ENCODE results near the gene MLH3. TPM values are rescaled to one million over a fixed set of nuclear protein-coding genes. Genes with fewer than 3 reads are reported as not detected.

MLH3 gene
- total and polyA plus RNA-seq, 2 experiments from 2014 or later = 10.7 to 14.7 TPM

DNA sequence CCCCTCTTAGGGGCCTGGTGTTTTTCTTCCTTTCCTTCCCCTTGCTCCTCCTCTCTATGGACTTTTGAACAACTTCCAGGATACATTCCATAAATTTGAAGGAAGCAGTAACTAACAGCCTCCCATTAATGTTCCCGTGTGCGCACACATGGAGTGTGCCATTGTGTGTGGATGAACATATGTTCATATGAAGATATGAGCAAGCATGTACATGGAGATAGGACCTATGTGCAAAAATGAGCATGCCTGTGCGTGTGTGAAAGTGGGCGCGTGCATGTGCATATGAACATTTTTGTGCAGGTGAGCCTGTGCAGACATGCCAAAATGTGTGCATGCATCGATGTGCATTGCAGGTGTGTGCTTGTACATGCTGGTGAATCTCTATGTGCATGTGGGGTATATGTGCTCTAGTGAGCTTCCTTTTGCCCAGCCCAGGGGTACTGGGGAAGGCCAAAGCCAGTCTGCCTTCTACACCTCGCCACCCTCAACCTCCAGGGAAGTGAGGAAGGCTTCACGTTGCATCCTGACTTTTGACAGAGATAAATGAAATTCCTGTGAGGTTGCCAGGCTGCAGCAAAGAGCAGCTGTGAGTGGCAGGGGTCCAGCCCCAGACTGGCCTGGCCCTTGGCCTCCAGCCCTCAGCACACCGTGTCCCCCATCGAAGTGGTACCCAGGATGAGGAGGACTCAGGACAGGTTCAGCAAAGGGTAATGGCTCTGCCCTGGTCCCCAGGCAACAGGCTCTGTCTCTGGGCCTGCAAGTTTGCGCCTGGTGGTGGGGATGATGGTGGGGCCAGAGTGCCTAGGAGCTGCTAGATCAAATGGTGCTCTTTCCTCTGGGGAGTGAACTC lies 74.8 kb downstream of the MLH3 start:
- H3K27me3 ChIP-seq (ENCODE audit: insufficient read depth) = no peaks in the 10 kb centered on the region

DNA sequence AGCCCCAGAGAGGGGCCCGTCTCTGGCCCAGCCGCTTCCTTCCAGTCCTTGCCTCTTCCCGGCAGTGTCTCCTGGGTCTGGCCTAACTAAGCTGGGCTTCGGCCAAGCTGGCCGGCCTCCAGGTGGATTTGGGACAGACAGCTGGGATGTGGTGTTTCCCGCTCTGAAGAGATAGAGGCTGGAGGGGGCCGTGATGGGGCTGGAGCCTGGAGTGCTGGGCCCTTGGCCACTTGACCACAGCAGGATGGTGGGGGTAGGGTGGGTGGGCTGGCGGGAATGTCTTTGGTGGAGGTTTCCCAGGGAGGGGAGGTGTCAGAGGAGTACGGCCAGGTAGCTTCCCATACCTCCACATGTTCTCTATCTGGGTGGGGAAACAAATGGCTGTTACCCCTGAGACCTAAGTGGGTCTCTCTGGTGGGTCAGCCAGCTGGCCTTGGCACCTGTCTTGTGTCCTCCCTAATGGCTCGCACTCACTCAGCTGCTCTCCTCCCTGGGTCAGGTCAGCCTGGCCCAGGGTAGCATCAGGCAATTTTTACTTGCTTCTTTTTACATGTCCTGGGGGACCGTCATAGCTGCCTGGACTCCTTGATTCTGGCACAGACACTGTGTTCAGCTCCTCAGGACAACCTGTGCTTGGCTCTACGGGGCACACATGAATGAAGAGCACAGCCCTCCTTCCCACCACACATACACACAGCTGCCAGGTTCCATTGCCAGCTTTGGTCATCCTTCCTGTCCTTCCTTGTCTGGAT lies 76.0 kb downstream of the MLH3 start:
- Histone ChIP-seq H3K27ac (ENCODE audit: low read depth) (no peak overlapping the region), H2AFZ (peak overlapping the region; percentile 48; the same call in 1 of the 2 replicates), H4K20me1 (replicated peaks; ENCODE audit: insufficient read depth) (no peaks in the 10 kb centered on the region), H3K4me3 (no peak overlapping the region), H3F3A (replicated peaks; ENCODE audit: low read depth) (0 out of 2 replicates have a peak, but pooled peaks cover 4% of the 10 kb centered on the region), H3K27me3 (ENCODE audit: insufficient read depth) (no peaks in the 10 kb centered on the region), H3K4me1 (ENCODE audit: insufficient read depth) (peaks cover 30% of the 10 kb centered on the region), H3K4me2 (no peak overlapping the region), H3K36me3 (ENCODE audit: insufficient read depth) (no peaks in the 10 kb centered on the region), H3K79me2 (replicated peaks; ENCODE audit: insufficient read depth) (no peaks in the 10 kb centered on the region), H3K9me2 (ENCODE audit: insufficient read depth) (no peaks in the 10 kb centered on the region)
- Mint-ChIP-seq H3K27ac (no peak overlapping the region), H3K4me3 (no peak overlapping the region; the same call in 2 of the 3 replicates), H3K36me3 (ENCODE audit: low read depth) (no peaks in the 10 kb centered on the region), H3K4me1 (peaks cover 35% of the 10 kb centered on the region), H3K9me3 (no peaks in the 10 kb centered on the region), H3K27me3 (ENCODE audit: insufficient read depth, low read depth, poor library complexity) (peaks cover 5% of the 10 kb centered on the region)
- TF ChIP-seq CREB1 (CRISPR knock-in tag; IDR thresholded peaks at IDR 0.05; ENCODE audit: low read depth) (no peak), POLR2AphosphoS5 (IDR thresholded peaks at IDR 0.05; ENCODE audit: low read depth) (no peak), ZNF114 (CRISPR knock-in tag; IDR thresholded peaks at IDR 0.05) (no peak), STAT1 (IDR thresholded peaks at IDR 0.05; ENCODE audit: unreplicated experiment) (no peak)
- TF ChIP-seq, protein P1, sequence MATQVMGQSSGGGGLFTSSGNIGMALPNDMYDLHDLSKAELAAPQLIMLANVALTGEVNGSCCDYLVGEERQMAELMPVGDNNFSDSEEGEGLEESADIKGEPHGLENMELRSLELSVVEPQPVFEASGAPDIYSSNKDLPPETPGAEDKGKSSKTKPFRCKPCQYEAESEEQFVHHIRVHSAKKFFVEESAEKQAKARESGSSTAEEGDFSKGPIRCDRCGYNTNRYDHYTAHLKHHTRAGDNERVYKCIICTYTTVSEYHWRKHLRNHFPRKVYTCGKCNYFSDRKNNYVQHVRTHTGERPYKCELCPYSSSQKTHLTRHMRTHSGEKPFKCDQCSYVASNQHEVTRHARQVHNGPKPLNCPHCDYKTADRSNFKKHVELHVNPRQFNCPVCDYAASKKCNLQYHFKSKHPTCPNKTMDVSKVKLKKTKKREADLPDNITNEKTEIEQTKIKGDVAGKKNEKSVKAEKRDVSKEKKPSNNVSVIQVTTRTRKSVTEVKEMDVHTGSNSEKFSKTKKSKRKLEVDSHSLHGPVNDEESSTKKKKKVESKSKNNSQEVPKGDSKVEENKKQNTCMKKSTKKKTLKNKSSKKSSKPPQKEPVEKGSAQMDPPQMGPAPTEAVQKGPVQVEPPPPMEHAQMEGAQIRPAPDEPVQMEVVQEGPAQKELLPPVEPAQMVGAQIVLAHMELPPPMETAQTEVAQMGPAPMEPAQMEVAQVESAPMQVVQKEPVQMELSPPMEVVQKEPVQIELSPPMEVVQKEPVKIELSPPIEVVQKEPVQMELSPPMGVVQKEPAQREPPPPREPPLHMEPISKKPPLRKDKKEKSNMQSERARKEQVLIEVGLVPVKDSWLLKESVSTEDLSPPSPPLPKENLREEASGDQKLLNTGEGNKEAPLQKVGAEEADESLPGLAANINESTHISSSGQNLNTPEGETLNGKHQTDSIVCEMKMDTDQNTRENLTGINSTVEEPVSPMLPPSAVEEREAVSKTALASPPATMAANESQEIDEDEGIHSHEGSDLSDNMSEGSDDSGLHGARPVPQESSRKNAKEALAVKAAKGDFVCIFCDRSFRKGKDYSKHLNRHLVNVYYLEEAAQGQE (IDR thresholded peaks at IDR 0.05; ENCODE audit: unreplicated experiment) = no peak
- no peak for DNase-seq (ENCODE audit: low spot score)
- ATAC-seq = no peak

More for the DNA sequence above, 74.8 kb downstream of the MLH3 start:
- peaks cover 9% of the 10 kb centered on the region for H3K27me3 Mint-ChIP-seq (ENCODE audit: insufficient read depth, low read depth, poor library complexity)
- H3K4me3 Mint-ChIP-seq = no peak overlapping the region
- Histone ChIP-seq H3K4me1 (ENCODE audit: insufficient read depth) (peaks cover 34% of the 10 kb centered on the region), H3K79me2 (replicated peaks; ENCODE audit: insufficient read depth) (no peaks in the 10 kb centered on the region), H4K20me1 (replicated peaks; ENCODE audit: insufficient read depth) (no peaks in the 10 kb centered on the region), H3K9me2 (ENCODE audit: insufficient read depth) (no peaks in the 10 kb centered on the region), H3K4me2 (no peak overlapping the region), H3F3A (replicated peaks; ENCODE audit: low read depth) (peaks cover 8% of the 10 kb centered on the region; the same call in 1 of the 2 replicates), H3K27ac (ENCODE audit: low read depth) (no peak overlapping the region), H2AFZ (no peak overlapping the region), H3K4me3 (no peak overlapping the region), H3K36me3 (ENCODE audit: insufficient read depth) (no peaks in the 10 kb centered on the region)
- DNase-seq (ENCODE audit: low spot score) (no peak), ATAC-seq (no peak)
- no peaks in the 10 kb centered on the region; the same call in 2 of the 3 replicates for H3K9me3 Mint-ChIP-seq
- TF ChIP-seq, protein P2, sequence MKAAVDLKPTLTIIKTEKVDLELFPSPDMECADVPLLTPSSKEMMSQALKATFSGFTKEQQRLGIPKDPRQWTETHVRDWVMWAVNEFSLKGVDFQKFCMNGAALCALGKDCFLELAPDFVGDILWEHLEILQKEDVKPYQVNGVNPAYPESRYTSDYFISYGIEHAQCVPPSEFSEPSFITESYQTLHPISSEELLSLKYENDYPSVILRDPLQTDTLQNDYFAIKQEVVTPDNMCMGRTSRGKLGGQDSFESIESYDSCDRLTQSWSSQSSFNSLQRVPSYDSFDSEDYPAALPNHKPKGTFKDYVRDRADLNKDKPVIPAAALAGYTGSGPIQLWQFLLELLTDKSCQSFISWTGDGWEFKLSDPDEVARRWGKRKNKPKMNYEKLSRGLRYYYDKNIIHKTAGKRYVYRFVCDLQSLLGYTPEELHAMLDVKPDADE (IDR thresholded peaks at IDR 0.05) = no peak
- TF ChIP-seq JUNB (IDR thresholded peaks at IDR 0.05; ENCODE audit: unreplicated experiment) (no peak), NANOG (IDR thresholded peaks at IDR 0.05; ENCODE audit: borderline replicate concordance) (no peak), ZNF331 (CRISPR knock-in tag; IDR thresholded peaks at IDR 0.05; ENCODE audit: low read depth) (no peak), ZNF114 (CRISPR knock-in tag; IDR thresholded peaks at IDR 0.05) (no peak), EZH2 (IDR thresholded peaks at IDR 0.05; ENCODE audit: low read depth, unreplicated experiment) (no peak), STAT1 (IDR thresholded peaks at IDR 0.05; ENCODE audit: unreplicated experiment) (no peak), POLR2AphosphoS5 (IDR thresholded peaks at IDR 0.05; ENCODE audit: low read depth) (no peak)
- TF ChIP-seq, protein P1 (IDR thresholded peaks at IDR 0.05; ENCODE audit: unreplicated experiment) = no peak
- no peaks in the 10 kb centered on the region for H3K36me3 Mint-ChIP-seq (ENCODE audit: low read depth)
- peaks cover 44% of the 10 kb centered on the region for H3K4me1 Mint-ChIP-seq
- H3K27ac Mint-ChIP-seq = no peak overlapping the region
